NCI-H345 treated with DMSO at 0.1 percent for 48 hours (cell line): ENCODE data around the gene GSK3A.
A peak's percentile ranks its signal among the peaks of the same experiment; 100 is the strongest.

Source experiments
- DNase-seq: peaks from one replicate; lab custom pipeline; 2025; ENCODE audit not compliant: unreplicated experiment; lab: John Stamatoyannopoulos, UW

GSK3A gene

GRCh38 chr19:42242512-42243409, at the start of gene GSK3A:
Gene GSK3A (minus strand): TSS chr19:42242602. CDS start chr19:42242465, 137 bp downstream.
- DNase-seq: peak; percentile 99

DNA sequence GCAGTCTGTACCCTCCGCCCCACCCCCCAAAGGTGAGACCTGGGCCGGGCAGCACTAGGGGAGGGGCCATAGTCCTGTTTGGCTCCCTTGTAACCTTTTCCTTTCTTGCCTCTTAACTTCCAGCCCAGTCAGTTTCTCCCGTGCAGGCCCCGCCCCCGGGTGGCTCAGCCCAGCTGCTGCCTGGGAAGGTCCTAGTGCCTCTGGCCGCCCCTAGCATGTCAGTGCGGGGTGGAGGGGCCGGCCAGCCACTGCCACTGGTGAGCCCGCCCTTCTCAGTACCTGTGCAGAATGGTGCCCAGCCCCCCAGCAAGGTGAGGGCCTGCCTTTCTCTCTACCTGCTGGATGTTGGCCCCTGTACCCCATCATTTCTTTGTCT, 49.0 kb upstream of the GSK3A start:
- no peak for DNase-seq

DNA sequence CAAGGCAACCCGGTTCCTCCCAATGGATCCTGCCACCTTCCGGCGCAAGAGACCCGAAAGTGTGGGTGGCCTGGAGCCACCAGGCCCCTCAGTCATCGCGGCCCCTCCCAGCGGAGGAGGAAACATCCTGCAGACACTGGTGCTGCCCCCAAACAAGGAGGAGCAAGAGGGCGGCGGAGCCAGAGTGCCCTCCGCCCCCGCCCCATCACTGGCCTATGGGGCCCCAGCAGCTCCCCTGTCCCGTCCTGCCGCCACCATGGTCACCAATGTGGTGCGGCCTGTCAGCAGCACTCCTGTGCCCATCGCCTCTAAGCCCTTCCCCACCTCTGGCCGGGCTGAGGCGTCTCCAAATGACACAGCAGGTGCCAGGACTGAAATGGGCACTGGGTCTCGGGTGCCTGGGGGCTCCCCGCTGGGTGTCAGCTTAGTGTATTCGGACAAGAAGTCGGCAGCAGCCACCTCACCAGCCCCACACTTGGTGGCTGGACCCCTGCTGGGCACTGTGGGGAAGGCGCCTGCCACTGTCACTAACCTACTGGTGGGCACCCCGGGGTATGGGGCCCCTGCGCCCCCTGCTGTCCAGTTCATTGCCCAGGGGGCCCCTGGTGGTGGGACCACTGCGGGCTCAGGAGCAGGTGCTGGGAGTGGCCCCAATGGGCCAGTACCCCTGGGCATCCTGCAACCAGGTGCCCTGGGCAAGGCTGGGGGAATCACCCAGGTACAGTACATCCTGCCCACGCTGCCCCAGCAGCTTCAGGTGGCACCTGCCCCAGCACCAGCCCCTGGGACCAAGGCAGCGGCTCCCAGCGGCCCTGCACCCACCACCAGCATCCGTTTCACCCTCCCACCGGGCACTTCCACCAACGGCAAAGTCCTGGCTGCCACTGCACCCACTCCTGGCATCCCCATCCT, 48.4 kb upstream of the GSK3A start:
- DNase-seq: no peak

GRCh38 chr19:42290136-42290522, 47.7 kb upstream of the GSK3A start:
- no peak for DNase-seq

DNA sequence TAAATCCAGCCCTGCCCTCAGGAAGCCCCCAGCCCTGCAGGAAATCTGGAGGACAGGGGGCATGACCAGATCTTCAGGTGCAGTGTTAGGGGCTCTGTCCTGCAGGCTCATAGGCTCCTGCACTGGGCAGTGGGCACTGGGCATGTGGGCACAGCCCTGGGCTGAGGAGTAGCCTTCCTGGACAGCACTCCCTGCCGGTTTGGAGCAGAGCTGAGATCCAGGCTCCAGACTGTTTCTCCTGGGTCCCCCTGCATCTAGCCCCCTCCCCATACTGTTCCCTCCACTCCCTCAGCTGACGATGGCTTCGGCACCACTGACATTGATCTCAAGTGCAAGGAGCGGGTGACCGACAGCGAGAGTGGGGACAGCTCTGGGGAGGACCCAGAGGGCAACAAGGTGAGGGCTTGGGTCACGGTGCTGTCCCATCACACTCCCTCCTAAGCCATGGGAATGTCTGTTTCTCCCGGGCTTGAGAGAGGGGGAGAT, 47.2 kb upstream of the GSK3A start:
- no peak for DNase-seq

DNA sequence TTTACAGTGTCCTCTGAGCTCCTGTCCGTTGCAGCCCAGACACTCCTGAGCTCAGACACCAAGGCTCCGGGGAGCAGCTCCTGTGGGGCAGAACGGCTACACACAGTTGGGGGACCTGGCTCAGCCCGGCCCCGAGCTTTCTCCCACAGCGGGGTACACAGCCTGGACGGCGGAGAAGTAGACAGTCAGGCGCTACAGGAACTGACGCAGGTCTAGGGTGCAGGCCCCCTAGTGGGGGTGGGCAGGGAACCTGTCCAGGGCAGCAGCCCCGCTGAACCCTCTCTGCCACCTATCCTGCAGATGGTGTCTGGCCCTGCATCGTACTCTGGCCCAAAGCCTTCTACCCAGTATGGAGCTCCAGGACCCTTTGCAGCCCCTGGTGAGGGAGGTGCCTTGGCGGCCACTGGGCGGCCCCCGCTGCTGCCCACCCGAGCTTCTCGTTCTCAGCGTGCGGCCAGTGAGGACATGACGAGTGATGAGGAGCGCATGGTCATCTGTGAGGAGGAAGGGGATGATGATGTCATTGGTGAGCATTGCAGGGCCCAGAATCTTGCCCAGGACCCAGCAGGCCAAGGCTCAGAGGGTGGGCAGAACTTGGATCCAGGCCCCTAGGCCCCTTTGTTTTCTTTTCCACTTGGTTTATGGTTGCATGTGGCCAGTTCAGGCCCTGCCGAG, 46.6 kb upstream of the GSK3A start:
- DNase-seq: no peak

- DNase-seq: no peak
Measured at GRCh38 chr19:42288387-42288786, 46.0 kb upstream of the GSK3A start.

DNA sequence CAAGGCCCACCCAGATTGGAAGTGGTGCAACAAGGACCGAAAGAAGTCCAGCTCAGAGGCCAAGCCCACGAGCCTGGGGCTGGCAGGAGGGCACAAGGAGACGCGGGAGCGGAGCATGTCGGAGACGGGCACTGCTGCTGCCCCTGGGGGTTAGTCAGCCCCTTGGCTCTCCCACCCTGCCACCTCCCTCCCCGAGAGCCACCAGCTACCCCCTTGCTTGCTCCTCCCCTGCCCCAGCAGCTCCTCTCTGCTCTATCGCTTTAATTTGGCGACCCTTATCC, 45.4 kb upstream of the GSK3A start:
- no peak for DNase-seq

DNA sequence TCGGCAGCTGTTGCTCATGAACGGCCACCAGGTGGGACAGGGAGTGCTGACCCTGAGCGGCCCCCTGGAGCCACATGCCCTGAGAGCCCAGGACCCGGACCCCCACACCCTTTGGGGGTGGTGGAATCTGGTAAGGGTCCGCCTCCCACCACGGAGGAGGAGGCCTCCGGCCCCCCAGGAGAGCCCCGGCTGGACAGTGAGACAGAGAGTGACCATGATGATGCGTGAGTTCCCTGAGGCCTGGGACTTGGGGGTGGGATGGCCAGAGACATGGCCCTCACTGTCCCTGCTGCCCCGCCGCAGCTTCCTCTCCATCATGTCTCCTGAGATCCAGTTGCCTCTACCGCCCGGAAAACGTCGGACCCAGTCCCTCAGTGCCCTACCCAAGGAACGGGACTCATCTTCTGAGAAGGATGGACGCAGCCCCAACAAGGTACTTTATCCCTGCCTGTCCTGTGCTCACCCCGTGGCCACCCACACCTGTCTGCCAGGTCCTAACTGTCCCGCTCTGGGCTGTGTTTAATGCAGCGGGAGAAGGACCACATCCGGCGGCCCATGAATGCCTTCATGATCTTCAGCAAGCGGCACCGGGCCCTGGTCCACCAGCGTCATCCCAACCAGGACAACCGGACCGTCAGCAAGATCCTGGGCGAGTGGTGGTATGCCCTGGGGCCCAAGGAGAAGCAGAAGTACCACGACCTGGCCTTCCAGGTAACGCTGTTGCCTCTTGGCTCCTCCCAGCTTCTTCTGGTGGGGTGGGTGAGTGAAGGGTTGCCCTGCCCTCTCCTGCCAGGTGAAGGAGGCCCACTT, 44.8 kb upstream of the GSK3A start:
- DNase-seq: no peak

- DNase-seq: no peak
Measured at GRCh38 chr19:42286349-42287016, 44.1 kb upstream of the GSK3A start.

DNA sequence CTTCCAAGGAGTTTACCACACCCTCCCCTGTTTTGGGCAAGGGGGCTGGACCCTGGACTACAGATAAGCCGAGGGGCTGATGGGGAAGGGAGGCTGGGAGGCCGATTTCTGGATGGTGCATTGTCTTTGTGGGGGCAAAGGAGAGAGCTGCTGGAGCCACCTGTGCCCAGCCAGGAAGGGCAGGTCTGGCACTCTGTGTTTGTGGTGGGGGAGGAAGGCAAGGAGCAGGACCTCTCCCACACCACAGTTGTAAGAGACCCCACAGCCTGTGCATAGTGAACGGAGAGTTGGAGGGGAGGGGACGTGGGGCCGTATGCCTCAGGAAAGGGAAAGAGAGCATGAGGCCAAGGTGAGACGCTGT, 43.6 kb upstream of the GSK3A start:
- DNase-seq: no peak

- DNase-seq: no peak
Measured at GRCh38 chr19:42285541-42285941, 43.1 kb upstream of the GSK3A start.

DNA sequence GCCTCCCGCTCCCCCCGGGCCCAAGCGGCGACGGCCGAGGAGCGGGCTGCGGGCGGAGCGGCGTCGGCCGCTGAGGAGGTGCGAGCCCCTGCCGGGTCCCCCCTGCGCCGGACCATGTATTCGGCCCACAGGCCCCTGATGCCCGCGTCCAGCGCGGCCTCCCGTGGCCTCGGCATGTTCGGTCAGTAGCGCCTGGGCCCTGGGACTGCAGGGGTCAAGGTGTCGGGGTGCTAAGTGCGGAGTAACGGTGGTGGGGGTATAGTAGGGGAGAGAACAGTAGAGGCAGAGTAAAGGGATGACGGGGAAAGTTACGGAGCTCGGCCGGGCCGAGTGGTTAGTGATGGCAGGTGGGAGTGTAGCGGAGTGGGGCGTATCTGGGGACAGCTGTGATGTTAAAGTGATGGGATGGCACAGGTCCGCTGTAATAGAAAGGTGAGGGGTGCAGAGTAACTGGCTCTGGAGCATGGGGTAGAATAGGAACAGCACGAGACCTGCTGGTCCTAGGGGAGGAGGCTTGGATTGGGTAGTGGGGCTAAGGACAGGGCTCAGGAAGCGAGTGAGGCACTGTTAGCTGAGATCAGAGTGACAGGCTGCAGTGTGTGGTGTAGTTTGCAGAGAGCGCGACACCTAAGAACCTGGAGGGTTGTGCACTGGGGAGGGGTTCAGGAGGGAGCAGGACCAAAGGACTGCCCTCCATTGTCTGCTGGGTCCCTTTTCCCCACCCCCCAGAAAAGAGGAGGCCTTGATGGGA, 42.4 kb upstream of the GSK3A start:
- no peak for DNase-seq

GRCh38 chr19:42284066-42284501, 41.7 kb upstream of the GSK3A start:
- peak; percentile 28 for DNase-seq

- DNase-seq: peak; percentile 74
Measured at GRCh38 chr19:42283188-42284065, 41.0 kb upstream of the GSK3A start.

DNA sequence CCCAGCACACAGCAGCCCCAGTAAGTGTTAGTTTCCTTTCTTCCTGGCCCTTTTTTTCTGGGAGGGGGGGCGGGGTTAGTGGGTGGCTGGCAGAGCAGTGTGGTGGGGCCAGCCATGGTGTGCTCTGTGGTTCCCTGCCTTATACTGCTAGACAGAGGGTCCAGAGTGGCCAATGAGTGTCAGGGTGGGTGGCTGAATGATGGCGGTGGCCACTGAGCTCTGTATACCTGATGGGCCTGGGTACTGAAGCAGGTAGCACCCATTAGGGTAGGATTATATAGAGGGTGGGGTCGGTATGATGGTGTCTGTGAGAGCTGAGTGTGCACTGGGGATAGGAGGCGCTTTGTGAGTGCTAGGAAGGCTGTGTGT, 40.4 kb upstream of the GSK3A start:
- peak; percentile 19 for DNase-seq

DNA sequence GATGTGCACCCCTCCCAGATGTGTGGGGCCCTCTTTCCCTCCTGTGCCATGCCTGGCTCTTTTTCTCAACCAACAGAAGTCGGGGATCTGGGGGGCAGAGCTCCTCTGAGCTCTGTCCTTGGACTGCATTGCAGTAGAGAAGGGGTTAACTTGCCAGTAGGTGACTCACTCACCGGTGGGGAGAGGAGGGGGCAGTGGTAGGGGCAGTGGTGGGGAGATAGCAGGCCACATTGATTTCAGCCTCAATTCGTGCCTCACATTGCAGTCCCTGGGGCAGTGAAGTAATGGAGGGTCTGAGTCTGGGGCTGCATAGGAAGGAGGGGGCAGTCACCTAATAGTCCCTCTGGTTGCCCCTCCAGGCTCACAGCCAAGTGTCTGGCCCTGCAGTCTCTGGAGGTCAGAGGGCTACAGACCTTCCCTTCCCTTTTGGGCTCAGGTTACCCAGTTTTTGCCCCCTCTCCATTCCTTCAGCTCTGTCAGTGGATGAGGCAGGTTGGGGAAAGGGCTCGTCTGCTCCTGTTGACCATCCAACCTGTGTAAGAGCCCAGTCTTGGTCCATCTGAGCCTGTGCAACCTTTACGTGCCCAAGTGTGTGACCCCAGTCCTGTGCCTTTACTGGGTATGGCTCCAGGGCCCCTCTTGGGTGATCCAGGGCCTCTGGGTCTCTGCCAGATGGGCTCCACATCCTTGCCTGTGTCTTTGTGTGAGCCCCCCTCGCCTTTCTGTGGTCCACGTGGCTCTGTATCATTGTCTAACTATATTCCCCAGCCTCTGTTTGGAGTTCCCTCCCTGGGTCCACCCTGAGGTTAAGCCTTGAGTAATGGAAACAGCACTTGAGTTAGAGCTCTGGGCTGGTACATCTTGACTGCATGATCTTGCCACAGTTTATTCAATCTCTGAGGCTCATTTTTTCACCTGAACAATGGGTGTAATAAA, 39.7 kb upstream of the GSK3A start:
- DNase-seq: no peak
